HepG2 (cell line): Measurements from ENCODE around the gene BSND.

ENCODE experiments used
- POLR2AphosphoS5 ChIP-seq: IDR thresholded peaks from 2 replicates; pipeline ENCODE4 v1.6.1; 2012; ENCODE audit warnings: low read depth, low read length
- SRF ChIP-seq: IDR thresholded peaks from 2 replicates; pipeline ENCODE4 v1.6.1; 2011; ENCODE audit warnings: mild to moderate bottlenecking, low read depth, low read length, moderate library complexity
- ZBTB46 ChIP-seq: sonication (generic); formaldehyde crosslinking; IDR thresholded peaks from 2 replicates; pipeline ENCODE4 v1.4.0; 2020; ENCODE audit warnings: mild to moderate bottlenecking, missing genetic modification reagents, borderline replicate concordance
- TF ChIP-seq, protein P1 (sequence below): sonication (generic); formaldehyde crosslinking; IDR thresholded peaks from 2 replicates; pipeline ENCODE4 v1.5.0; 2020; ENCODE audit warnings: mild to moderate bottlenecking, missing genetic modification reagents, borderline replicate concordance
- TF ChIP-seq, protein P2 (sequence below): sonication (generic); formaldehyde crosslinking; IDR thresholded peaks from 2 replicates; pipeline ENCODE4 v1.5.0; 2020; ENCODE audit warnings: mild to moderate bottlenecking, missing genetic modification reagents, moderate library complexity

GRCh38 chr1:54959241-54959640, 39.5 kb upstream of the BSND start:
- TF ChIP-seq, protein P1, sequence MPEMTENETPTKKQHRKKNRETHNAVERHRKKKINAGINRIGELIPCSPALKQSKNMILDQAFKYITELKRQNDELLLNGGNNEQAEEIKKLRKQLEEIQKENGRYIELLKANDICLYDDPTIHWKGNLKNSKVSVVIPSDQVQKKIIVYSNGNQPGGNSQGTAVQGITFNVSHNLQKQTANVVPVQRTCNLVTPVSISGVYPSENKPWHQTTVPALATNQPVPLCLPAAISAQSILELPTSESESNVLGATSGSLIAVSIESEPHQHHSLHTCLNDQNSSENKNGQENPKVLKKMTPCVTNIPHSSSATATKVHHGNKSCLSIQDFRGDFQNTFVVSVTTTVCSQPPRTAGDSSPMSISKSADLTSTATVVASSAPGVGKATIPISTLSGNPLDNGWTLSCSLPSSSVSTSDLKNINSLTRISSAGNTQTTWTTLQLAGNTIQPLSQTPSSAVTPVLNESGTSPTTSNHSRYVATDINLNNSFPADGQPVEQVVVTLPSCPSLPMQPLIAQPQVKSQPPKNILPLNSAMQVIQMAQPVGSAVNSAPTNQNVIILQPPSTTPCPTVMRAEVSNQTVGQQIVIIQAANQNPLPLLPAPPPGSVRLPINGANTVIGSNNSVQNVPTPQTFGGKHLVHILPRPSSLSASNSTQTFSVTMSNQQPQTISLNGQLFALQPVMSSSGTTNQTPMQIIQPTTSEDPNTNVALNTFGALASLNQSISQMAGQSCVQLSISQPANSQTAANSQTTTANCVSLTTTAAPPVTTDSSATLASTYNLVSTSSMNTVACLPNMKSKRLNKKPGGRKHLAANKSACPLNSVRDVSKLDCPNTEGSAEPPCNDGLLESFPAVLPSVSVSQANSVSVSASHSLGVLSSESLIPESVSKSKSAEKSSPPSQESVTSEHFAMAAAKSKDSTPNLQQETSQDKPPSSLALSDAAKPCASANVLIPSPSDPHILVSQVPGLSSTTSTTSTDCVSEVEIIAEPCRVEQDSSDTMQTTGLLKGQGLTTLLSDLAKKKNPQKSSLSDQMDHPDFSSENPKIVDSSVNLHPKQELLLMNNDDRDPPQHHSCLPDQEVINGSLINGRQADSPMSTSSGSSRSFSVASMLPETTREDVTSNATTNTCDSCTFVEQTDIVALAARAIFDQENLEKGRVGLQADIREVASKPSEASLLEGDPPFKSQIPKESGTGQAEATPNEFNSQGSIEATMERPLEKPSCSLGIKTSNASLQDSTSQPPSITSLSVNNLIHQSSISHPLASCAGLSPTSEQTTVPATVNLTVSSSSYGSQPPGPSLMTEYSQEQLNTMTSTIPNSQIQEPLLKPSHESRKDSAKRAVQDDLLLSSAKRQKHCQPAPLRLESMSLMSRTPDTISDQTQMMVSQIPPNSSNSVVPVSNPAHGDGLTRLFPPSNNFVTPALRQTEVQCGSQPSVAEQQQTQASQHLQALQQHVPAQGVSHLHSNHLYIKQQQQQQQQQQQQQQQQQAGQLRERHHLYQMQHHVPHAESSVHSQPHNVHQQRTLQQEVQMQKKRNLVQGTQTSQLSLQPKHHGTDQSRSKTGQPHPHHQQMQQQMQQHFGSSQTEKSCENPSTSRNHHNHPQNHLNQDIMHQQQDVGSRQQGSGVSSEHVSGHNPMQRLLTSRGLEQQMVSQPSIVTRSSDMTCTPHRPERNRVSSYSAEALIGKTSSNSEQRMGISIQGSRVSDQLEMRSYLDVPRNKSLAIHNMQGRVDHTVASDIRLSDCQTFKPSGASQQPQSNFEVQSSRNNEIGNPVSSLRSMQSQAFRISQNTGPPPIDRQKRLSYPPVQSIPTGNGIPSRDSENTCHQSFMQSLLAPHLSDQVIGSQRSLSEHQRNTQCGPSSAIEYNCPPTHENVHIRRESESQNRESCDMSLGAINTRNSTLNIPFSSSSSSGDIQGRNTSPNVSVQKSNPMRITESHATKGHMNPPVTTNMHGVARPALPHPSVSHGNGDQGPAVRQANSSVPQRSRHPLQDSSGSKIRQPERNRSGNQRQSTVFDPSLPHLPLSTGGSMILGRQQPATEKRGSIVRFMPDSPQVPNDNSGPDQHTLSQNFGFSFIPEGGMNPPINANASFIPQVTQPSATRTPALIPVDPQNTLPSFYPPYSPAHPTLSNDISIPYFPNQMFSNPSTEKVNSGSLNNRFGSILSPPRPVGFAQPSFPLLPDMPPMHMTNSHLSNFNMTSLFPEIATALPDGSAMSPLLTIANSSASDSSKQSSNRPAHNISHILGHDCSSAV = no peak
- TF ChIP-seq, protein P2, sequence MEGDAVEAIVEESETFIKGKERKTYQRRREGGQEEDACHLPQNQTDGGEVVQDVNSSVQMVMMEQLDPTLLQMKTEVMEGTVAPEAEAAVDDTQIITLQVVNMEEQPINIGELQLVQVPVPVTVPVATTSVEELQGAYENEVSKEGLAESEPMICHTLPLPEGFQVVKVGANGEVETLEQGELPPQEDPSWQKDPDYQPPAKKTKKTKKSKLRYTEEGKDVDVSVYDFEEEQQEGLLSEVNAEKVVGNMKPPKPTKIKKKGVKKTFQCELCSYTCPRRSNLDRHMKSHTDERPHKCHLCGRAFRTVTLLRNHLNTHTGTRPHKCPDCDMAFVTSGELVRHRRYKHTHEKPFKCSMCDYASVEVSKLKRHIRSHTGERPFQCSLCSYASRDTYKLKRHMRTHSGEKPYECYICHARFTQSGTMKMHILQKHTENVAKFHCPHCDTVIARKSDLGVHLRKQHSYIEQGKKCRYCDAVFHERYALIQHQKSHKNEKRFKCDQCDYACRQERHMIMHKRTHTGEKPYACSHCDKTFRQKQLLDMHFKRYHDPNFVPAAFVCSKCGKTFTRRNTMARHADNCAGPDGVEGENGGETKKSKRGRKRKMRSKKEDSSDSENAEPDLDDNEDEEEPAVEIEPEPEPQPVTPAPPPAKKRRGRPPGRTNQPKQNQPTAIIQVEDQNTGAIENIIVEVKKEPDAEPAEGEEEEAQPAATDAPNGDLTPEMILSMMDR = no peak
- TF ChIP-seq POLR2AphosphoS5 = no peak
- no peak for TF ChIP-seq SRF
- TF ChIP-seq ZBTB46 (CRISPR knock-in tag) = no peak
